ENCODE data around the gene CRIM1.

DNA sequence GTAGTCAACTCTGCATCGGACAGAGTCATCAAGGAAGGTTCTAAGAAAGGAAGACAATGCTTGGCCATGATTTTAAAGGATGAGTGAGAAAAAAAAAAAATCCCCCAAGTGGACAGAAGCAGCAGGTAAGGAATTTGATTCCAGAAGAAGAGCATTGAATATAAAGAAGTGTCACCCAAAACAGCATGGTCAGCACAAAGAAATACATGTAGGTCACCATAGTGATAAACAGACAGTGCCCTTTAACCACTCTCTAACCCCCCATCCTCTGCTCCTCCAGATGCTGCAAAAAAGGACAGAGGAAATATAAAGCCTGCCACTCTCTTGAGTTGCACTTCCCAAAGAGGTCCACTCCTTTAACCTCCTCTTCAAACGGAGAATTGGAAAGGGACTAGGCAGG is 219.0 kb downstream of the CRIM1 start:
- TF ChIP-seq EZH2 (IDR thresholded peaks at IDR 0.05; ENCODE audit: low read depth, unreplicated experiment) (no peak), EZH2phosphoT487 (IDR thresholded peaks at IDR 0.05; ENCODE audit: unreplicated experiment) (no peak), POLR2AphosphoS5 (IDR thresholded peaks at IDR 0.05; ENCODE audit: low read depth) (no peak), CREB1 (CRISPR knock-in tag; IDR thresholded peaks at IDR 0.05; ENCODE audit: low read depth) (no peak), JUNB (IDR thresholded peaks at IDR 0.05; ENCODE audit: unreplicated experiment) (no peak), STAT1 (IDR thresholded peaks at IDR 0.05; ENCODE audit: unreplicated experiment) (no peak), NANOG (IDR thresholded peaks at IDR 0.05; ENCODE audit: borderline replicate concordance) (no peak)
- TF ChIP-seq, protein P1, sequence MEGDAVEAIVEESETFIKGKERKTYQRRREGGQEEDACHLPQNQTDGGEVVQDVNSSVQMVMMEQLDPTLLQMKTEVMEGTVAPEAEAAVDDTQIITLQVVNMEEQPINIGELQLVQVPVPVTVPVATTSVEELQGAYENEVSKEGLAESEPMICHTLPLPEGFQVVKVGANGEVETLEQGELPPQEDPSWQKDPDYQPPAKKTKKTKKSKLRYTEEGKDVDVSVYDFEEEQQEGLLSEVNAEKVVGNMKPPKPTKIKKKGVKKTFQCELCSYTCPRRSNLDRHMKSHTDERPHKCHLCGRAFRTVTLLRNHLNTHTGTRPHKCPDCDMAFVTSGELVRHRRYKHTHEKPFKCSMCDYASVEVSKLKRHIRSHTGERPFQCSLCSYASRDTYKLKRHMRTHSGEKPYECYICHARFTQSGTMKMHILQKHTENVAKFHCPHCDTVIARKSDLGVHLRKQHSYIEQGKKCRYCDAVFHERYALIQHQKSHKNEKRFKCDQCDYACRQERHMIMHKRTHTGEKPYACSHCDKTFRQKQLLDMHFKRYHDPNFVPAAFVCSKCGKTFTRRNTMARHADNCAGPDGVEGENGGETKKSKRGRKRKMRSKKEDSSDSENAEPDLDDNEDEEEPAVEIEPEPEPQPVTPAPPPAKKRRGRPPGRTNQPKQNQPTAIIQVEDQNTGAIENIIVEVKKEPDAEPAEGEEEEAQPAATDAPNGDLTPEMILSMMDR (conservative IDR thresholded peaks at IDR 0.05; ENCODE audit: low read depth in 2 of 2): no peak
- TF ChIP-seq, protein P2, sequence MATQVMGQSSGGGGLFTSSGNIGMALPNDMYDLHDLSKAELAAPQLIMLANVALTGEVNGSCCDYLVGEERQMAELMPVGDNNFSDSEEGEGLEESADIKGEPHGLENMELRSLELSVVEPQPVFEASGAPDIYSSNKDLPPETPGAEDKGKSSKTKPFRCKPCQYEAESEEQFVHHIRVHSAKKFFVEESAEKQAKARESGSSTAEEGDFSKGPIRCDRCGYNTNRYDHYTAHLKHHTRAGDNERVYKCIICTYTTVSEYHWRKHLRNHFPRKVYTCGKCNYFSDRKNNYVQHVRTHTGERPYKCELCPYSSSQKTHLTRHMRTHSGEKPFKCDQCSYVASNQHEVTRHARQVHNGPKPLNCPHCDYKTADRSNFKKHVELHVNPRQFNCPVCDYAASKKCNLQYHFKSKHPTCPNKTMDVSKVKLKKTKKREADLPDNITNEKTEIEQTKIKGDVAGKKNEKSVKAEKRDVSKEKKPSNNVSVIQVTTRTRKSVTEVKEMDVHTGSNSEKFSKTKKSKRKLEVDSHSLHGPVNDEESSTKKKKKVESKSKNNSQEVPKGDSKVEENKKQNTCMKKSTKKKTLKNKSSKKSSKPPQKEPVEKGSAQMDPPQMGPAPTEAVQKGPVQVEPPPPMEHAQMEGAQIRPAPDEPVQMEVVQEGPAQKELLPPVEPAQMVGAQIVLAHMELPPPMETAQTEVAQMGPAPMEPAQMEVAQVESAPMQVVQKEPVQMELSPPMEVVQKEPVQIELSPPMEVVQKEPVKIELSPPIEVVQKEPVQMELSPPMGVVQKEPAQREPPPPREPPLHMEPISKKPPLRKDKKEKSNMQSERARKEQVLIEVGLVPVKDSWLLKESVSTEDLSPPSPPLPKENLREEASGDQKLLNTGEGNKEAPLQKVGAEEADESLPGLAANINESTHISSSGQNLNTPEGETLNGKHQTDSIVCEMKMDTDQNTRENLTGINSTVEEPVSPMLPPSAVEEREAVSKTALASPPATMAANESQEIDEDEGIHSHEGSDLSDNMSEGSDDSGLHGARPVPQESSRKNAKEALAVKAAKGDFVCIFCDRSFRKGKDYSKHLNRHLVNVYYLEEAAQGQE (IDR thresholded peaks at IDR 0.05; ENCODE audit: unreplicated experiment): no peak
